Measurements from ENCODE around the gene CASKIN1. TPM values are rescaled to one million over a fixed set of nuclear protein-coding genes. Genes with fewer than 3 reads are reported as not detected.
"Not testable (repeated sequence)": the region's sequence is repeated elsewhere in the genome, so short reads cannot be mapped to it uniquely, and the experiment has no call there.

The CASKIN1 gene
- total RNA-seq, 1 experiment from 2014 or later = 2.6 TPM

- Mint-ChIP-seq H3K27me3 (ENCODE audit: unreplicated experiment) (no peaks in the 10 kb centered on the region), H3K9me3 (ENCODE audit: low read depth, unreplicated experiment) (no peaks in the 10 kb centered on the region), H3K36me3 (ENCODE audit: insufficient read depth, unreplicated experiment) (peaks cover 71% of the 10 kb centered on the region), H3K4me1 (ENCODE audit: low read depth, unreplicated experiment) (no peaks in the 10 kb centered on the region), H3K27ac (ENCODE audit: unreplicated experiment) (no peak overlapping the region), H3K4me3 (ENCODE audit: low read depth, unreplicated experiment) (no peak overlapping the region)
- intact Hi-C loops (cut with micrococcal nuclease; ENCODE audit: unreplicated experiment) = no loop called here
- no peak for DNase-seq
- TF ChIP-seq CTCF (IDR thresholded peaks at IDR 0.05; ENCODE audit: unreplicated experiment) = no peak
- no TSS peak for BruUV-seq (replicated peaks)
- CTCF ChIA-PET = no interaction called here
These were observed 47.4 kb upstream of the CASKIN1 start for GRCh38 chr16:2243781-2244180.

GRCh38 chr16:2243031-2243528, 46.7 kb upstream of the CASKIN1 start:
- Mint-ChIP-seq H3K27me3 (ENCODE audit: unreplicated experiment) (no peaks in the 10 kb centered on the region), H3K4me3 (ENCODE audit: low read depth, unreplicated experiment) (no peak overlapping the region), H3K36me3 (ENCODE audit: insufficient read depth, unreplicated experiment) (peaks cover 70% of the 10 kb centered on the region), H3K9me3 (ENCODE audit: low read depth, unreplicated experiment) (no peaks in the 10 kb centered on the region), H3K27ac (ENCODE audit: unreplicated experiment) (no peak overlapping the region), H3K4me1 (ENCODE audit: low read depth, unreplicated experiment) (no peaks in the 10 kb centered on the region)
- DNase-seq = no peak
- no peak for TF ChIP-seq CTCF (IDR thresholded peaks at IDR 0.05; ENCODE audit: unreplicated experiment)
- CTCF ChIA-PET = no interaction called here
- intact Hi-C loops (cut with micrococcal nuclease; ENCODE audit: unreplicated experiment) = no loop called here
- no TSS peak for BruUV-seq (replicated peaks)

- intact Hi-C loops (cut with micrococcal nuclease; ENCODE audit: unreplicated experiment) = no loop called here
- Mint-ChIP-seq H3K4me1 (ENCODE audit: low read depth, unreplicated experiment) (no peaks in the 10 kb centered on the region), H3K36me3 (ENCODE audit: insufficient read depth, unreplicated experiment) (peaks cover 70% of the 10 kb centered on the region), H3K9me3 (ENCODE audit: low read depth, unreplicated experiment) (no peaks in the 10 kb centered on the region), H3K4me3 (ENCODE audit: low read depth, unreplicated experiment) (no peak overlapping the region), H3K27ac (ENCODE audit: unreplicated experiment) (peak overlapping the region; percentile 60), H3K27me3 (ENCODE audit: unreplicated experiment) (no peaks in the 10 kb centered on the region)
- CTCF ChIA-PET = no interaction called here
- no peak for TF ChIP-seq CTCF (IDR thresholded peaks at IDR 0.05; ENCODE audit: unreplicated experiment)
- no TSS peak for BruUV-seq (replicated peaks)
- no peak for DNase-seq
These were observed 46.2 kb upstream of the CASKIN1 start for GRCh38 chr16:2242598-2242997.

- intact Hi-C loops (cut with micrococcal nuclease; ENCODE audit: unreplicated experiment); CTCF ChIA-PET; H3K27me3 Mint-ChIP-seq (ENCODE audit: unreplicated experiment); H3K9me3 Mint-ChIP-seq (ENCODE audit: low read depth, unreplicated experiment); H3K4me3 Mint-ChIP-seq (ENCODE audit: low read depth, unreplicated experiment); DNase-seq; H3K4me1 Mint-ChIP-seq (ENCODE audit: low read depth, unreplicated experiment); BruUV-seq (replicated peaks); H3K27ac Mint-ChIP-seq (ENCODE audit: unreplicated experiment): not testable (repeated sequence)
- H3K36me3 Mint-ChIP-seq (ENCODE audit: insufficient read depth, unreplicated experiment) = peaks cover 74% of the 10 kb centered on the region
These were observed 43.9 kb upstream of the CASKIN1 start for GRCh38 chr16:2240331-2240730.

- TF ChIP-seq CTCF (IDR thresholded peaks at IDR 0.05; ENCODE audit: unreplicated experiment) = no peak
- no TSS peak for BruUV-seq (replicated peaks)
- Mint-ChIP-seq H3K27ac (ENCODE audit: unreplicated experiment) (peak overlapping the region; percentile 30), H3K9me3 (ENCODE audit: low read depth, unreplicated experiment) (no peaks in the 10 kb centered on the region), H3K27me3 (ENCODE audit: unreplicated experiment) (no peaks in the 10 kb centered on the region), H3K4me3 (ENCODE audit: low read depth, unreplicated experiment) (no peak overlapping the region), H3K4me1 (ENCODE audit: low read depth, unreplicated experiment) (peaks cover 8% of the 10 kb centered on the region), H3K36me3 (ENCODE audit: insufficient read depth, unreplicated experiment) (peaks cover 75% of the 10 kb centered on the region)
- DNase-seq = no peak
- CTCF ChIA-PET = no interaction called here
- intact Hi-C loops (cut with micrococcal nuclease; ENCODE audit: unreplicated experiment) = no loop called here
These were observed 42.7 kb upstream of the CASKIN1 start for GRCh38 chr16:2238838-2239675.
